Endodermal cell (in vitro differentiated cells): Measurements from ENCODE around the gene SRGAP3. TPM values are rescaled to one million over a fixed set of nuclear protein-coding genes. Genes with fewer than 3 reads are reported as not detected.

Experiments
- DNase-seq: peaks from one replicate; pipeline ENCODE4 v3.0.0-alpha.2; 2017
- H3K27ac ChIP-seq: 2 replicates; pipeline ENCODE4 v1.5.1; 2013; ENCODE audit warnings: mild to moderate bottlenecking, low read depth, low read length, moderate library complexity
- H3K27me3 ChIP-seq: 2 replicates; pipeline ENCODE4 v1.6.1; 2013; ENCODE audit warnings: mild to moderate bottlenecking, low read length, moderate library complexity; ENCODE audit not compliant: insufficient read depth, control insufficient read depth, poor library complexity, severe bottlenecking
- H3K36me3 ChIP-seq: 2 replicates; pipeline ENCODE4 v1.7.0; 2013; ENCODE audit warnings: mild to moderate bottlenecking, low read length, moderate library complexity; ENCODE audit not compliant: control insufficient read depth, insufficient read depth
- H3K4me1 ChIP-seq: one replicate; pipeline ENCODE4 v1.7.0; 2013; ENCODE audit warnings: low read length; ENCODE audit not compliant: control insufficient read depth, insufficient read depth
- H3K4me3 ChIP-seq: 2 replicates; pipeline ENCODE4 v1.5.1; 2013; ENCODE audit warnings: mild to moderate bottlenecking, low read length, moderate library complexity
- H3K9ac ChIP-seq: 2 replicates; pipeline ENCODE4 v1.6.1; 2013; ENCODE audit warnings: mild to moderate bottlenecking, low read length, moderate library complexity; ENCODE audit not compliant: poor library complexity, severe bottlenecking; ENCODE audit errors: extremely low read depth
- H3K9me3 ChIP-seq: 2 replicates; pipeline ENCODE4 v1.6.1; 2013; ENCODE audit warnings: mild to moderate bottlenecking, low read length, moderate library complexity; ENCODE audit not compliant: control insufficient read depth
- H3K27ac Mint-ChIP-seq: 2 replicates; pipeline ENCODE4 v1.8.0; 2020; ENCODE audit warnings: mixed read lengths
- H3K27me3 Mint-ChIP-seq: 2 replicates; pipeline ENCODE4 v1.8.0; 2021; ENCODE audit warnings: mild to moderate bottlenecking, mixed read lengths; ENCODE audit not compliant: insufficient read depth
- H3K36me3 Mint-ChIP-seq: 2 replicates; pipeline ENCODE4 v1.8.0; 2020; ENCODE audit warnings: low read depth, mixed read lengths
- H3K4me1 Mint-ChIP-seq: 2 replicates; pipeline ENCODE4 v1.8.0; 2020; ENCODE audit warnings: mixed read lengths
- H3K4me3 Mint-ChIP-seq: 2 replicates; pipeline ENCODE4 v1.8.0; 2020; ENCODE audit warnings: mild to moderate bottlenecking, moderate library complexity, mixed read lengths
- H3K9me3 Mint-ChIP-seq: 2 replicates; pipeline ENCODE4 v1.8.0; 2020; ENCODE audit warnings: mild to moderate bottlenecking, mixed read lengths
- WGBS, 2 experiments: methylation state at CpG; one replicate each; pipeline versions ENCODE4 v1.1.5 to v1.1.7; 2013; ENCODE audit warnings: missing lambda C conversion rate in 2 of 2, mixed read lengths in 1 of 2; ENCODE audit not compliant: insufficient coverage in 1 of 2, insufficient read length in 1 of 2; 5-methylcytosine and 5-hydroxymethylcytosine counted together
- total RNA-seq, 2 donors: library from RNA; stranded (reverse); fragmentation: NEBNext Ultra II Directional in 1 of 2; extraction: Animal tissue kit (Norgen Biotek cat#: 25700) in 1 of 2; gene quantifications; 2 replicates in 1 of 2; 3 replicates in 1 of 2; pipeline ENCODE4 v1.2.1, GENCODE V29; 2021
- TF ChIP-seq, protein P1 (sequence below): fragments of 200-600 bp; sonication (generic); conservative IDR thresholded peaks from 2 replicates; pipeline ENCODE4 v1.5.0; 2021; ENCODE audit warnings: antibody characterized with exemption, mild to moderate bottlenecking

The SRGAP3 gene
- total RNA-seq, 2 donors from 2014 or later = 5.0 to 8.1 TPM

DNA sequence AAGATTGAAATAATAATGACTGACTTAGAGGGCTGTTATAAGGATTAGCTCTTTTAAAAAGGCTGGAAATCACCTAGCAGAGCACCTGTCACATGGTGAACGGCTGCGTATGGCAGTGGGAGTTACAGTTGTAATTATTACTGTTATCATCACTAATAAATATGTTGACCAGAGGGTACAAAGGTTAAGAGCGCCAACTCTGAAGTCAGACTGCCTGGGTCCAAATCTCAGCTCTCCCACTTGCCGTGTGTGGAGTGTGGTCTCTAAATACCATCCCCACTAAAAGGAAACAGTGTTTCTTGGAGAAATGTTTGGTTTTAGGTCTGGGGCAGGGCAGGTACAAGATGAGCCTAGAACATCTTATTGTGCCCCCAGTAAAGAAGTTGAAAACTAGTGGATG, 280.2 kb downstream of the SRGAP3 start:
- 80 to 91% methylated on average over 1 to 4 of the region's 4 CpGs for WGBS, 2 experiments
- Histone ChIP-seq H3K36me3 (no peaks in the 10 kb centered on the region), H3K9me3 (no peaks in the 10 kb centered on the region), H3K27me3 (peaks cover 61% of the 10 kb centered on the region), H3K9ac (no peak overlapping the region), H3K27ac (no peak overlapping the region), H3K4me3 (no peak overlapping the region), H3K4me1 (no peaks in the 10 kb centered on the region)
- peaks cover 62% of the 10 kb centered on the region for H3K27me3 Mint-ChIP-seq
- no peak overlapping the region for H3K4me3 Mint-ChIP-seq
- H3K4me1 Mint-ChIP-seq = peaks cover 15% of the 10 kb centered on the region
- H3K27ac Mint-ChIP-seq = no peak overlapping the region
- H3K9me3 Mint-ChIP-seq = no peaks in the 10 kb centered on the region
- no peak for DNase-seq
- TF ChIP-seq, protein P1, sequence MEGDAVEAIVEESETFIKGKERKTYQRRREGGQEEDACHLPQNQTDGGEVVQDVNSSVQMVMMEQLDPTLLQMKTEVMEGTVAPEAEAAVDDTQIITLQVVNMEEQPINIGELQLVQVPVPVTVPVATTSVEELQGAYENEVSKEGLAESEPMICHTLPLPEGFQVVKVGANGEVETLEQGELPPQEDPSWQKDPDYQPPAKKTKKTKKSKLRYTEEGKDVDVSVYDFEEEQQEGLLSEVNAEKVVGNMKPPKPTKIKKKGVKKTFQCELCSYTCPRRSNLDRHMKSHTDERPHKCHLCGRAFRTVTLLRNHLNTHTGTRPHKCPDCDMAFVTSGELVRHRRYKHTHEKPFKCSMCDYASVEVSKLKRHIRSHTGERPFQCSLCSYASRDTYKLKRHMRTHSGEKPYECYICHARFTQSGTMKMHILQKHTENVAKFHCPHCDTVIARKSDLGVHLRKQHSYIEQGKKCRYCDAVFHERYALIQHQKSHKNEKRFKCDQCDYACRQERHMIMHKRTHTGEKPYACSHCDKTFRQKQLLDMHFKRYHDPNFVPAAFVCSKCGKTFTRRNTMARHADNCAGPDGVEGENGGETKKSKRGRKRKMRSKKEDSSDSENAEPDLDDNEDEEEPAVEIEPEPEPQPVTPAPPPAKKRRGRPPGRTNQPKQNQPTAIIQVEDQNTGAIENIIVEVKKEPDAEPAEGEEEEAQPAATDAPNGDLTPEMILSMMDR = no peak
- no peaks in the 10 kb centered on the region for H3K36me3 Mint-ChIP-seq

DNA sequence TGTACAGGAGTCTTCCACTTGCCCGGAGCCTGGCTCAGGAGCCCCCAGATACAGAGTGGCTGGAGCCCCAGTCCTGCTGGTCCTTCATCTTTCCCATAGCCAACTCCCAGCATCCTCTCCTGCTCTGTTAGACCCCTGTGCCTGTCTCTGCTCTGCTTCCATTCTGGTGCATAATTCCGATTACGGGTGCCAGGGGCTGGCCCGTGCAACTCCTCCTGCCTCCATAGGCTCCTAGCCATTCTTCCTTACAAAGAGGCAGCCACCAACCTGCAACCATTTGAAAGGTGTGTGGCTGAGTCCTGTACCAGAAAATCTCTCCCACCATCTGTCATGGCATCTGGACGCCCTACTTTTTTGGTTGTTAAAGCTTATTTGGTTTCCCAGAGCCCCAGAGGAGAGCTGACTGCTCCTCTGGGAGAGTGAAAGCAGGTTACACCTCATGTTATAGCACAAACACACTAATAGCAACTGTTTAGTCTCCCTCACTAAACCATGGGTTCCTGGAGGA, 281.0 kb downstream of the SRGAP3 start:
- DNase-seq = no peak
- Histone ChIP-seq H3K9me3 (no peaks in the 10 kb centered on the region), H3K27me3 (peaks cover 61% of the 10 kb centered on the region), H3K27ac (no peak overlapping the region), H3K4me1 (no peaks in the 10 kb centered on the region), H3K9ac (no peak overlapping the region), H3K36me3 (no peaks in the 10 kb centered on the region), H3K4me3 (no peak overlapping the region)
- Mint-ChIP-seq H3K36me3 (no peaks in the 10 kb centered on the region), H3K27me3 (peaks cover 62% of the 10 kb centered on the region), H3K4me3 (no peak overlapping the region), H3K9me3 (no peaks in the 10 kb centered on the region), H3K27ac (no peak overlapping the region), H3K4me1 (peaks cover 23% of the 10 kb centered on the region)
- TF ChIP-seq, protein P1 = no peak
- 89 to 100% methylated on average over 2 to 5 of the region's 5 CpGs for WGBS, 2 experiments

DNA sequence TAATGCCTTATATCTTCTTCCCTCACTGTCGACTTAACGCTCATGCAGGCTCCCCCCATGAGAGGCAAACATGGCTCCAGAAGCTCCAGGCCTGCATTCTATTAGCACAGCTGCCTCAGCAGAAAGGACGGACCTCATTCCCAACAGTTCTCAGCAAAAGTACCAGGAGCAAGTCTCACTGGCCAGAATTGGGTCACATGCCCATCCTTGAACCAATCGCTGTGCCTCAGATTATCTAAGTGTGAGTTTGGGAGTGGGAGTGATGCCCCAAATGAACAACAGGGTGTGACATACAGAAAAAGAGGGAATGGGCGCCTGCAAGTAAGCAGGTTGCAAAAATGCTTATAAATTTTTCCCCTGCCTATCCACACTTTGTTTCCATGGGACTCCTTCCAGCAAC, 281.9 kb downstream of the SRGAP3 start:
- Histone ChIP-seq H3K36me3 (no peaks in the 10 kb centered on the region), H3K27ac (no peak overlapping the region), H3K9ac (no peak overlapping the region), H3K9me3 (no peaks in the 10 kb centered on the region), H3K27me3 (peaks cover 61% of the 10 kb centered on the region), H3K4me3 (no peak overlapping the region), H3K4me1 (no peaks in the 10 kb centered on the region)
- TF ChIP-seq, protein P1 = no peak
- 90 to 92% methylated on average over 2 to 5 of the region's 5 CpGs for WGBS, 2 experiments
- peaks cover 63% of the 10 kb centered on the region for H3K27me3 Mint-ChIP-seq
- no peaks in the 10 kb centered on the region for H3K9me3 Mint-ChIP-seq
- H3K36me3 Mint-ChIP-seq = no peaks in the 10 kb centered on the region
- no peak for DNase-seq
- H3K4me3 Mint-ChIP-seq = no peak overlapping the region
- peaks cover 28% of the 10 kb centered on the region for H3K4me1 Mint-ChIP-seq
- H3K27ac Mint-ChIP-seq = no peak overlapping the region
